ENCODE measurements around the gene TMA7B.

DNA sequence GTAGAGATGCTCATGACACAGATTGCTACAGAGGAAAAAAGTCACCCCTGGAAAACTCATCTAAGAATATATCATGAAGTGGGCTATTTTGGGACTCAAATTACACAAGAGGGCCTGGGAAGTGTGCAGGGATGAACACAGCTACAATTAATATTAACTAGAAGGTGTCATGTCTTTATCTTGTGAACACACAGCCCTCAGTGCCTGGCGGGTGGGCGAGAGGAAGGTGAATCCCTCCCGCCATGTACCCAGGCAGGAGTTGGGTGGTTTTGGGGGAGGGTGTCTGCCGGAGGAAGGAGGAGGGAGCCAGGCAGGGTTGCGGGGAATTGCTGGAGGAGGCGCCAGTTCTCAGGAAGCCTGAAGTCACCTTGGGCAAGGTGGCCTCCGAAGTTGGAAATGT, 29.4 kb downstream of the TMA7B start:
- no peak for TF ChIP-seq POLR2AphosphoS5 (IDR thresholded peaks at IDR 0.05; ENCODE audit: low read depth, low read length)
- no peak for TF ChIP-seq POLR2A (IDR thresholded peaks at IDR 0.05; ENCODE audit: low read depth, low read length)

All from GM12892 (cell line).